Measurements from ENCODE around the gene ZCWPW1.

GRCh38 chr7:100455206-100455605 lies 26.7 kb upstream of the ZCWPW1 start:
- TF ChIP-seq CTCF (IDR thresholded peaks at IDR 0.05) (no peak), POLR2A (IDR thresholded peaks at IDR 0.05) (no peak), EP300 (IDR thresholded peaks at IDR 0.05) (no peak), POLR2AphosphoS5 (IDR thresholded peaks at IDR 0.05) (no peak)
